Mesenchymal stem cell (in vitro differentiated cells and primary cell): ENCODE results near the gene DIP2B.
"Not testable (repeated sequence)": the region's sequence is repeated elsewhere in the genome, so short reads cannot be mapped to it uniquely, and the experiment has no call there.

ENCODE experiments used
- DNase-seq: peaks from one replicate; pipeline ENCODE4 v3.0.0-alpha.2; 2013
- H2AFZ ChIP-seq: one replicate; pipeline ENCODE4 v1.6.1; 2013; ENCODE audit warnings: low read depth, mild to moderate bottlenecking, control low read depth, inconsistent platforms, low read length, moderate library complexity
- H2AK5ac ChIP-seq: 2 replicates; pipeline ENCODE4 v1.6.1; 2013; ENCODE audit warnings: low read length, moderate library complexity, mild to moderate bottlenecking, inconsistent platforms; ENCODE audit not compliant: severe bottlenecking
- H2BK120ac ChIP-seq: one replicate; pipeline ENCODE4 v1.6.1; 2013; ENCODE audit warnings: low read depth, mild to moderate bottlenecking, inconsistent platforms, low read length, moderate library complexity
- H2BK12ac ChIP-seq, 2 experiments: one replicate each; pipeline ENCODE4 v1.6.1; 2013; ENCODE audit warnings: inconsistent platforms in 2 of 2, low read length in 2 of 2, mild to moderate bottlenecking in 2 of 2, moderate library complexity in 2 of 2, control low read depth in 1 of 2
- H2BK15ac ChIP-seq: one replicate; pipeline ENCODE4 v1.6.1; 2013; ENCODE audit warnings: mild to moderate bottlenecking, low read depth, inconsistent platforms; ENCODE audit not compliant: poor library complexity, severe bottlenecking
- H2BK5ac ChIP-seq: 2 replicates; pipeline ENCODE4 v1.6.1; 2013; ENCODE audit warnings: low read depth, mild to moderate bottlenecking, low read length, control low read depth, inconsistent platforms; ENCODE audit not compliant: poor library complexity, severe bottlenecking
- H3K14ac ChIP-seq, 2 experiments: one replicate each; pipeline ENCODE4 v1.6.1; 2013; ENCODE audit warnings: inconsistent platforms in 2 of 2, low read length in 2 of 2, control low read depth in 1 of 2, mild to moderate bottlenecking in 1 of 2, moderate library complexity in 1 of 2
- H3K18ac ChIP-seq, 2 experiments: one replicate each; pipeline ENCODE4 v1.6.1; 2013; ENCODE audit warnings: inconsistent platforms in 2 of 2, low read length in 2 of 2, control low read depth in 1 of 2, low read depth in 1 of 2, mild to moderate bottlenecking in 1 of 2
- H3K23ac ChIP-seq, 2 experiments: one replicate each; pipeline ENCODE4 v1.6.1; 2013; ENCODE audit warnings: inconsistent platforms in 2 of 2, low read length in 2 of 2, mild to moderate bottlenecking in 2 of 2, moderate library complexity in 2 of 2, control low read depth in 1 of 2
- H3K27ac ChIP-seq: 2 replicates; pipeline ENCODE4 v1.5.1; 2013; ENCODE audit warnings: mild to moderate bottlenecking, moderate library complexity, low read length, control low read depth, inconsistent platforms; ENCODE audit not compliant: poor library complexity, severe bottlenecking
- H3K27me3 ChIP-seq, 2 experiments: 2 replicates each; pipeline versions ENCODE4 v1.6.1 to v1.7.0; 2013; ENCODE audit warnings: low read length in 2 of 2, mild to moderate bottlenecking in 2 of 2, moderate library complexity in 2 of 2, control low read depth in 1 of 2, inconsistent platforms in 1 of 2; ENCODE audit not compliant: control insufficient read depth in 1 of 2, insufficient read depth in 1 of 2
- H3K36me3 ChIP-seq, 2 experiments: 2 replicates each; pipeline versions ENCODE4 v1.6.1 to v1.7.0; 2013; ENCODE audit warnings: low read length in 2 of 2, control low read depth in 1 of 2, inconsistent platforms in 1 of 2, low read depth in 1 of 2, mild to moderate bottlenecking in 1 of 2; ENCODE audit not compliant: insufficient read depth in 2 of 2, control insufficient read depth in 1 of 2
- H3K4ac ChIP-seq, 2 experiments: one replicate each; pipeline ENCODE4 v1.6.1; 2013; ENCODE audit warnings: inconsistent platforms in 2 of 2, low read length in 2 of 2, mild to moderate bottlenecking in 2 of 2, moderate library complexity in 2 of 2, control low read depth in 1 of 2, low read depth in 1 of 2
- H3K4me1 ChIP-seq: 2 replicates; pipeline ENCODE4 v1.6.1; 2013; ENCODE audit warnings: low read depth, low read length, control low read depth; ENCODE audit not compliant: control insufficient read depth, insufficient read depth
- H3K4me2 ChIP-seq: 2 replicates; pipeline ENCODE4 v1.6.1; 2013; ENCODE audit warnings: low read length, mild to moderate bottlenecking, inconsistent platforms; ENCODE audit not compliant: poor library complexity, severe bottlenecking
- H3K4me3 ChIP-seq, 2 experiments: 2 replicates each; pipeline versions ENCODE4 v1.5.1 to v1.7.0; 2013; ENCODE audit warnings: low read length in 2 of 2, mild to moderate bottlenecking in 2 of 2, control low read depth in 1 of 2, low read depth in 1 of 2; ENCODE audit not compliant: insufficient read depth in 1 of 2
- H3K79me1 ChIP-seq: replicated peaks from 2 replicates; pipeline ENCODE4 v1.6.1; 2013; ENCODE audit warnings: mild to moderate bottlenecking, control low read depth, low read length, inconsistent platforms; ENCODE audit not compliant: poor library complexity, severe bottlenecking
- H3K9ac ChIP-seq: 2 replicates; pipeline ENCODE4 v1.7.0; 2013; ENCODE audit warnings: mild to moderate bottlenecking, low read length, moderate library complexity
- H3K9me3 ChIP-seq: 2 replicates; pipeline ENCODE4 v1.7.0; 2013; ENCODE audit warnings: mild to moderate bottlenecking, low read length; ENCODE audit not compliant: control insufficient read depth
- H4K8ac ChIP-seq: one replicate; pipeline ENCODE4 v1.6.1; 2013; ENCODE audit warnings: inconsistent platforms, mild to moderate bottlenecking, low read length, moderate library complexity
- H4K91ac ChIP-seq: one replicate; pipeline ENCODE4 v1.6.1; 2013; ENCODE audit warnings: mild to moderate bottlenecking, low read length, inconsistent platforms
- WGBS: methylation state at CpG from one replicate; pipeline ENCODE4 v1.1.7; 2013; ENCODE audit warnings: mixed read lengths; 5-methylcytosine and 5-hydroxymethylcytosine counted together

The DIP2B gene

GRCh38 chr12:50679612-50680011 is 174.8 kb downstream of the DIP2B start:
- H3K27ac ChIP-seq, result no peak overlapping the region
- no peak overlapping the region for H4K91ac ChIP-seq
- no peak overlapping the region for H4K8ac ChIP-seq
- no peak overlapping the region for H2BK15ac ChIP-seq
- no peak overlapping the region for H2BK120ac ChIP-seq
- H3K9me3 ChIP-seq, result no peaks in the 10 kb centered on the region
- DNase-seq, result no peak
- H2AFZ ChIP-seq, result no peak overlapping the region
- no peak overlapping the region for H2AK5ac ChIP-seq
- no peaks in the 10 kb centered on the region for H3K4me1 ChIP-seq
- no peak overlapping the region for H3K4me3 ChIP-seq
- no peak overlapping the region for H3K18ac ChIP-seq
- H3K4me2 ChIP-seq, result no peak overlapping the region
- no peaks in the 10 kb centered on the region for H3K27me3 ChIP-seq
- H2BK12ac ChIP-seq, result no peak overlapping the region
- H3K14ac ChIP-seq, result no peak overlapping the region
- WGBS, result 100% methylated on average over 1 of the region's 1 CpG
- no peak overlapping the region for H3K23ac ChIP-seq
- no peak overlapping the region for H3K9ac ChIP-seq
- H3K4ac ChIP-seq, result no peak overlapping the region
- no peak overlapping the region for H2BK5ac ChIP-seq
- peaks cover 1% of the 10 kb centered on the region for H3K79me1 ChIP-seq
- H3K36me3 ChIP-seq, result peaks cover 9 to 44% of the 10 kb centered on the region in 2 experiments

GRCh38 chr12:50681064-50681463 is 176.3 kb downstream of the DIP2B start:
- H3K4ac ChIP-seq, H3K9me3 ChIP-seq, H3K27ac ChIP-seq, H3K9ac ChIP-seq, H3K18ac ChIP-seq, H3K23ac ChIP-seq, H3K79me1 ChIP-seq, H2AFZ ChIP-seq, DNase-seq, H3K4me3 ChIP-seq, H3K14ac ChIP-seq, H2BK120ac ChIP-seq, H4K91ac ChIP-seq, H2BK12ac ChIP-seq, H3K4me2 ChIP-seq, H4K8ac ChIP-seq, H2AK5ac ChIP-seq, H2BK15ac ChIP-seq, H3K27me3 ChIP-seq, H3K4me1 ChIP-seq: not testable (repeated sequence)
- Histone ChIP-seq H3K36me3 (peaks cover 9 to 38% of the 10 kb centered on the region in 2 experiments), H2BK5ac (peak overlapping the region; percentile 9)
- WGBS, result 100% methylated on average over 3 of the region's 3 CpGs

DNA sequence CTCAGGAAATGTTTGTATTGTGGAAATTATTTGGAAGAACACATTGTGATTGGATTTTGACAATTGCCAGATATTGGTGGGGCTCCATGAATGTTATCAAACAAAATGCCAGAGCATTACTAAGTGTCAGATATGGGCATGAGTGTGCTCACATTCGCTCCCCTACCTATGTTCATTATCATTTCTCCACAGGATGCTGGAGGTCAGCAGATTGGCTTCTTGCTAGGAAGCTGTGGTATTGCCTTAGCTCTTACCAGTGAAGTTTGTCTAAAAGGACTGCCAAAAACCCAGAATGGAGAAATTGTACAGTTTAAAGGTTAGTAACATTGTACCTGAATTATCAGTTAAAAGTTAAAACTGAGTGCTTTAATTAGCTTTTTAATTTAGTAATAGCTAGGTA is 180.9 kb downstream of the DIP2B start:
- Histone ChIP-seq H2BK15ac (no peak overlapping the region), H2AFZ (no peak overlapping the region), H2BK5ac (no peak overlapping the region), H3K4ac (no peak overlapping the region), H2BK120ac (no peak overlapping the region), H4K91ac (no peak overlapping the region), H3K9ac (no peak overlapping the region), H2AK5ac (no peak overlapping the region), H3K27ac (no peak overlapping the region), H3K9me3 (no peaks in the 10 kb centered on the region), H3K23ac (no peak overlapping the region), H3K4me3 (no peak overlapping the region), H3K79me1 (no peaks in the 10 kb centered on the region), H3K14ac (no peak overlapping the region), H3K4me2 (no peak overlapping the region), H3K4me1 (no peaks in the 10 kb centered on the region), H4K8ac (no peak overlapping the region), H3K27me3 (no peaks in the 10 kb centered on the region), H2BK12ac (no peak overlapping the region), H3K18ac (no peak overlapping the region), H3K36me3 (peaks cover 7 to 60% of the 10 kb centered on the region in 2 experiments)
- 100% methylated on average over 1 of the region's 1 CpG for WGBS
- DNase-seq, result no peak

DNA sequence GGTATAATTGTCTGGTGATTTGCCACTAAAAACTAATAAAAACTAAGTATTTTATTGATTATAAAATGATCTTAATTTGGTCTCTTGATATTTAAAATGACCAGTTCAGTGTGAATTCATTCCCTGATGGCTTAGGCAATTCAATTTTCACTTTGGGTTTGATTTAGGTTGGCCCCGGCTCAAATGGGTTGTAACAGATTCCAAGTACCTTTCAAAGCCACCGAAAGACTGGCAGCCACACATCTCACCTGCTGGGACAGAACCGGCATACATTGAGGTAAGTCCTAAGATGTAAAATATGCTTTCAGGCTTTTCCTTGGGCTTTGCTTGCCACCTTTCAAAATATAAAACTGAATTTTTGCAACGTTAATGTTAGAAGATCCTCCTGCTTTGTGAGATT is 181.6 kb downstream of the DIP2B start:
- no peak overlapping the region for H2BK5ac ChIP-seq
- H2AFZ ChIP-seq, result no peak overlapping the region
- H2BK120ac ChIP-seq, result no peak overlapping the region
- no peak overlapping the region for H3K18ac ChIP-seq
- no peak overlapping the region for H2AK5ac ChIP-seq
- H3K27ac ChIP-seq, result no peak overlapping the region
- no peak overlapping the region for H3K4me2 ChIP-seq
- no peak overlapping the region for H4K91ac ChIP-seq
- H2BK12ac ChIP-seq, result no peak overlapping the region
- H3K4me1 ChIP-seq, result no peaks in the 10 kb centered on the region
- no peak for DNase-seq
- no peak overlapping the region for H3K9ac ChIP-seq
- peaks cover 7 to 60% of the 10 kb centered on the region in 2 experiments for H3K36me3 ChIP-seq
- no peaks in the 10 kb centered on the region for H3K9me3 ChIP-seq
- H4K8ac ChIP-seq, result no peak overlapping the region
- no peaks in the 10 kb centered on the region for H3K79me1 ChIP-seq
- H3K23ac ChIP-seq, result no peak overlapping the region
- no peak overlapping the region for H3K4ac ChIP-seq
- H3K14ac ChIP-seq, result no peak overlapping the region
- H2BK15ac ChIP-seq, result no peak overlapping the region
- H3K4me3 ChIP-seq, result no peak overlapping the region
- H3K27me3 ChIP-seq, result no peaks in the 10 kb centered on the region
- WGBS, result 99% methylated on average over 3 of the region's 4 CpGs
